HG02610 (cell line): Measurements from ENCODE around the gene IQGAP1.

ENCODE experiments used
- ATAC-seq: cut with Tn5 transposase; IDR thresholded peaks from one replicate; pipeline ENCODE4 v1.9.1; 2021; ENCODE audit warnings: mild to moderate bottlenecking, moderate library complexity; ENCODE audit not compliant: unreplicated experiment

The IQGAP1 gene

GRCh38 chr15:90524018-90524803, 136.2 kb downstream of the IQGAP1 start:
- ATAC-seq = peak; percentile 65

GRCh38 chr15:90529011-90529370, 140.9 kb downstream of the IQGAP1 start:
- no peak for ATAC-seq

- peak; percentile 76 for ATAC-seq
Observed at GRCh38 chr15:90529371-90530249, 141.6 kb downstream of the IQGAP1 start, which contains the start of gene CRTC3. Gene CRTC3, plus strand, starts transcription at chr15:90529923. Its CDS starts 149 bp downstream, at chr15:90530072.

- peak; percentile 39 for ATAC-seq
Observed at GRCh38 chr15:90530250-90531051, 142.4 kb downstream of the IQGAP1 start.

GRCh38 chr15:90531147-90531546, 143.1 kb downstream of the IQGAP1 start:
- no peak for ATAC-seq

- ATAC-seq = no peak
Observed at GRCh38 chr15:90535254-90535653, 147.2 kb downstream of the IQGAP1 start.

- no peak for ATAC-seq
Observed at GRCh38 chr15:90539789-90540188, 151.7 kb downstream of the IQGAP1 start.

GRCh38 chr15:90540768-90541167, 152.7 kb downstream of the IQGAP1 start:
- no peak for ATAC-seq

- ATAC-seq = no peak
Observed at GRCh38 chr15:90545095-90545494, 157.1 kb downstream of the IQGAP1 start.

- ATAC-seq = no peak
Observed at GRCh38 chr15:90547540-90547939, 159.5 kb downstream of the IQGAP1 start.

GRCh38 chr15:90550919-90551318, 162.9 kb downstream of the IQGAP1 start:
- ATAC-seq = peak; percentile 54
